H1 (cell line): ENCODE results near the gene ZNF385B. TPM values are rescaled to one million over a fixed set of nuclear protein-coding genes. Genes with fewer than 3 reads are reported as not detected.

Experiments used
- FOSL1 ChIP-seq: IDR thresholded peaks from 2 replicates; pipeline ENCODE4 v1.6.1; 2011; ENCODE audit warnings: mild to moderate bottlenecking, low read depth, low read length, moderate library complexity; ENCODE audit not compliant: insufficient read depth
- KDM1A ChIP-seq: fragments of 200-600, 300-600 bp; sonication (generic); IDR thresholded peaks from 2 replicates; pipeline ENCODE4 v1.7.1; 2016; ENCODE audit warnings: mild to moderate bottlenecking, low read length, borderline replicate concordance
- POLR2A ChIP-seq, 2 experiments: IDR thresholded peaks; 1 replicate in 1 of 2; 2 replicates in 1 of 2; pipeline ENCODE4 v1.6.1; 2011; ENCODE audit warnings: low read depth in 2 of 2, low read length in 2 of 2, mild to moderate bottlenecking in 2 of 2; ENCODE audit errors: control extremely low read depth in 1 of 2
- TBP ChIP-seq: IDR thresholded peaks from 2 replicates; pipeline ENCODE4 v1.6.1; 2011; ENCODE audit warnings: low read depth, low read length, improper control_type of control experiment
- polyA plus RNA-seq, 7 experiments: library from polyadenylated mRNA; depleted of rRNA in 3 of 7; stranded (reverse) in 5 of 7; unstranded in 2 of 7; fragments of >200 nt in 5 of 7; fragments of 200-250 nt in 2 of 7; gene quantifications; 1 replicate in 5 of 7; 2 replicates in 1 of 7; 4 replicates in 1 of 7; pipeline versions ENCODE4 v1.2.1 to v1.2.3, GENCODE V29; 2011 to 2013; ENCODE audit warnings: missing spikeins in 2 of 7, mixed read lengths in 2 of 7
- total RNA-seq: library from RNA; stranded (reverse); fragmentation: NEBNext Ultra II Directional; extraction: Animal tissue kit (Norgen Biotek cat#: 25700); gene quantifications from 2 replicates; pipeline ENCODE4 v1.2.1, GENCODE V29; 2021

The ZNF385B gene
- total and polyA plus RNA-seq, 2 of the 8 experiments (the other 6 are each of a cell fraction or from before 2014, with no cell fraction given): 1.1 to 3.7 TPM

DNA sequence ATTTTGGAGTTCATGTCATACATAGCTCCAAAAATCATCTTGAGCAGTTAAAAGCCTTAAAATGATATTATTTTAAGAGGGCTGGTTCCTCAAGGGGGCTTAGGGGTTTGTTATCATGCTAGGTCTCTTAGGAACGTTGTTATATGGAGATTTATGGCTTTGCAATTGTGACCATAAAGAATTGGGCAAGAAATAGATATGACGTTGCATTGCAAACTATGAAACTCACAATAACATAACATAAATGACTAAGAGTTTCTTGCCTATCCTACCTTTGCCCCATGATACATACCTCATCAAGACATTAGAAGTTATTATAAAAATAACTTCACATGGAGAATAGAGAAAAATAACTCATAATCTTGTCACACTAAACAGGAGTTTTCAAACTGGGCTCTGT is 390.4 kb downstream of the ZNF385B start (continued):
- TF ChIP-seq KDM1A (no peak), FOSL1 (no peak), TBP (no peak), POLR2A (IDR thresholded peaks at IDR 0.05; ENCODE audit: control extremely low read depth in 1 of 2, low read depth in 2 of 2, low read length in 2 of 2) (no peak)
- TF ChIP-seq, all 59 proteins: peak for 0
